ENCODE data around the gene MYO1H. TPM values are rescaled to one million over a fixed set of nuclear protein-coding genes. Genes with fewer than 3 reads are reported as not detected.

The MYO1H gene
- total RNA-seq, 1 donor from 2014 or later: not detected

DNA sequence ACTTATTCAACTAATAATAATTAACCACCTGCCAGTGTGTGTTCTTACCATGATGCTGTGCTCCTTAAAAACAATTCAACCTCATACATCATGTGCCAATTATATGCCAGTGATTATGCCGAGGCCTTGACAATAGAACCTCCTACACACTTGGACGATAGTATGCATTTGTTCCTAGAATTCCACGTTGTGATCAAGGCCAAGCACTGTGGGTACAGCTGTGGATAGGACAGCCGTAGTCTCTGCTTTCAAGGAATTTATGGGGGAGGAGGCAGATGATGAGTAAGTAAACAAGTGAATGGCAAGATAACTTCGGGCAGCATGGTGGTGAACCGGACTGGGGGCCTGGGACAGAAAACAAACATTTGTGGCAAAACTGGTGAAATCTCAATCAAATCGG is 18.0 kb upstream of the MYO1H start:
- no peaks in the 10 kb centered on the region for H3K36me3 Mint-ChIP-seq

DNA sequence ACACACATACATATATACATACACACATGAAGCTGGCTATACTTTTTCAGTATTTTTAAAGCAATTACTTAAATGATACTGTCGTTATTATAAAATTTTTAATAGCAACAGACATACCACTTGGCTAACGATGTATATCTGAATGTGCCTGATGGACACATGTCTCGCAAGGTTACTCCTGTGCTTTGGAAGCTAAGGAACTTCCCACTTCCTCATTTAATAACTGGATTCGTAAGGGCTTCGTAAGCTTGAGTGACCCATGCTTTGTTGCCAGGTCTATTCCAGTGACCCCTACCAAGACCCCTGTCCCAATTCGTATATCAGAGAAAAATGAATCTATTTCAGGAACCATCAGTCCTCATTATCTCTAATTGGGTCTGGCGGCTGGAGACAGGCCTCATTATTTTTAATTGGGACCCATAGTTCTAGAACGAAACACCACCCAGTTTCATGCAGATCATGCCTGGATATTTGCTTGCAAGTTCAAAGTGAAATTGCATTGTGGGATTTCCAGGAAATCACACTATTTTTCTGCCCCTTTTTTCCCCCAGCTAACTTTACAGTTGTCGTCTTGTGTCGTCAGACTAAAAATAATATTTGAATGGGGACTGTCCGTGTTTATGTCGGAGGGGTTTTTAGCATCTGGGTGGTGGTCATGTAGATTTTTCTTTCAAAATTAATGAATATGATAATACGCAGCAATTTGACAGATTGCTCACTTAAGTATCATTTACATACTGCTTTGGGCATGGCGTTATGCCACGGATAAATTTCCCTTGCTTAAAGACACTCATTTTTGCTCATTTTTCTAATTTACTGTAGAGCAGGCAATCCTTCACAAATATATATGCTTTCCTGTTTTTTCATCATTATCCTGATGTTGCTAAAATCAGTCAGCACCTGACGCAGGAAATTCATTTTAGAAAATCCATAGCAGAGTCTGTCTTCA is 17.1 kb upstream of the MYO1H start:
- H3K27me3 Mint-ChIP-seq (ENCODE audit: insufficient read depth, low read depth): peaks cover 5% of the 10 kb centered on the region
- Histone ChIP-seq H3K27ac (no peak overlapping the region), H3F3A (ENCODE audit: low read depth) (peaks cover 15% of the 10 kb centered on the region), H4K20me1 (ENCODE audit: low read depth) (no peaks in the 10 kb centered on the region), H2AFZ (replicated peaks) (peak overlapping the region; percentile 76), H3K79me2 (ENCODE audit: low read depth) (no peaks in the 10 kb centered on the region), H3K9ac (no peak overlapping the region), H3K27me3 (no peaks in the 10 kb centered on the region), H3K4me3 (no peak overlapping the region), H3K4me2 (peak overlapping the region; percentile 50), H3K36me3 (no peaks in the 10 kb centered on the region), H3K4me1 (peaks cover 15% of the 10 kb centered on the region), H3K9me3 (ENCODE audit: low read depth) (no peaks in the 10 kb centered on the region)
- H3K4me3 Mint-ChIP-seq: no peak overlapping the region
- no peak for DNase-seq (ENCODE audit: low spot score)
- peaks cover 2% of the 10 kb centered on the region for H3K9me3 Mint-ChIP-seq
- TF ChIP-seq CTCF (IDR thresholded peaks at IDR 0.05): no peak
- no peak for TF ChIP-seq EZH2 (IDR thresholded peaks at IDR 0.05)
- no peak for TF ChIP-seq EZH2phosphoT487 (IDR thresholded peaks at IDR 0.05)
- peaks cover 19% of the 10 kb centered on the region for H3K4me1 Mint-ChIP-seq
- H3K36me3 Mint-ChIP-seq: no peaks in the 10 kb centered on the region
- no peak overlapping the region for H3K27ac Mint-ChIP-seq

More for the DNA sequence above, 18.0 kb upstream of the MYO1H start:
- Histone ChIP-seq H3K27me3 (no peaks in the 10 kb centered on the region), H3K79me2 (ENCODE audit: low read depth) (no peaks in the 10 kb centered on the region), H3K27ac (no peak overlapping the region), H3F3A (ENCODE audit: low read depth) (peaks cover 15% of the 10 kb centered on the region), H3K4me3 (no peak overlapping the region), H3K4me2 (no peak overlapping the region), H3K9ac (no peak overlapping the region), H3K36me3 (no peaks in the 10 kb centered on the region), H3K9me3 (ENCODE audit: low read depth) (no peaks in the 10 kb centered on the region), H3K4me1 (peaks cover 15% of the 10 kb centered on the region), H2AFZ (replicated peaks) (no peak overlapping the region), H4K20me1 (ENCODE audit: low read depth) (no peaks in the 10 kb centered on the region)
- Mint-ChIP-seq H3K27ac (no peak overlapping the region), H3K4me3 (no peak overlapping the region), H3K27me3 (ENCODE audit: insufficient read depth, low read depth) (peaks cover 7% of the 10 kb centered on the region), H3K4me1 (peaks cover 19% of the 10 kb centered on the region), H3K9me3 (no peaks in the 10 kb centered on the region)
- no peak for DNase-seq (ENCODE audit: low spot score)
- TF ChIP-seq EZH2phosphoT487 (IDR thresholded peaks at IDR 0.05) (no peak), EZH2 (IDR thresholded peaks at IDR 0.05) (no peak), CTCF (IDR thresholded peaks at IDR 0.05) (no peak)

- no peaks in the 10 kb centered on the region for H4K20me1 ChIP-seq (ENCODE audit: low read depth)
- Mint-ChIP-seq H3K36me3 (no peaks in the 10 kb centered on the region), H3K4me3 (no peak overlapping the region), H3K27ac (no peak overlapping the region), H3K9me3 (peaks cover 2% of the 10 kb centered on the region), H3K27me3 (ENCODE audit: insufficient read depth, low read depth) (peaks cover 8% of the 10 kb centered on the region), H3K4me1 (peaks cover 19% of the 10 kb centered on the region)
- peak; percentile 49 for DNase-seq (ENCODE audit: low spot score)
- peak overlapping the region; percentile 50 for H3K4me2 ChIP-seq
- no peaks in the 10 kb centered on the region for H3K9me3 ChIP-seq (ENCODE audit: low read depth)
- H3K36me3 ChIP-seq: no peaks in the 10 kb centered on the region
- H3K4me1 ChIP-seq: peaks cover 15% of the 10 kb centered on the region
- peaks cover 15% of the 10 kb centered on the region for H3F3A ChIP-seq (ENCODE audit: low read depth)
- no peak overlapping the region for H3K9ac ChIP-seq
- H3K79me2 ChIP-seq (ENCODE audit: low read depth): no peaks in the 10 kb centered on the region
- no peak for TF ChIP-seq EZH2 (IDR thresholded peaks at IDR 0.05)
- TF ChIP-seq EZH2phosphoT487 (IDR thresholded peaks at IDR 0.05): no peak
- TF ChIP-seq CTCF (IDR thresholded peaks at IDR 0.05): no peak
- no peak overlapping the region for H3K4me3 ChIP-seq
- H3K27ac ChIP-seq: peak overlapping the region; percentile 66
- H2AFZ ChIP-seq (replicated peaks): peak overlapping the region; percentile 76
- no peaks in the 10 kb centered on the region for H3K27me3 ChIP-seq
Measured at GRCh38 chr12:109331301-109331952, 16.3 kb upstream of the MYO1H start.

All from neural progenitor cell (in vitro differentiated cells).